ENCODE data around the gene TMCO4. TPM values are rescaled to one million over a fixed set of nuclear protein-coding genes. Genes with fewer than 3 reads are reported as not detected.

TMCO4 gene
- total and polyA plus RNA-seq, 2 donors (not counting 1 experiment from before 2014, with no cell fraction given): 21.7 to 31.3 TPM

DNA sequence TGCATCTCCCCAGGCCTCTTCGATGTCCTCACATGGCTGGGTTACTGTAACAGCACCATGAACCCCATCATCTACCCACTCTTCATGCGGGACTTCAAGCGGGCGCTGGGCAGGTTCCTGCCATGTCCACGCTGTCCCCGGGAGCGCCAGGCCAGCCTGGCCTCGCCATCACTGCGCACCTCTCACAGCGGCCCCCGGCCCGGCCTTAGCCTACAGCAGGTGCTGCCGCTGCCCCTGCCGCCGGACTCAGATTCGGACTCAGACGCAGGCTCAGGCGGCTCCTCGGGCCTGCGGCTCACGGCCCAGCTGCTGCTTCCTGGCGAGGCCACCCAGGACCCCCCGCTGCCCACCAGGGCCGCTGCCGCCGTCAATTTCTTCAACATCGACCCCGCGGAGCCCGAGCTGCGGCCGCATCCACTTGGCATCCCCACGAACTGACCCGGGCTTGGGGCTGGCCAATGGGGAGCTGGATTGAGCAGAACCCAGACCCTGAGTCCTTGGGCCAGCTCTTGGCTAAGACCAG is 120.7 kb downstream of the TMCO4 start:
- Histone ChIP-seq H3K4me1 (ENCODE audit: control insufficient read depth in 2 of 2, insufficient read depth in 2 of 2, low read length in 2 of 2) (no peaks in the 10 kb centered on the region), H2AFZ (ENCODE audit: insufficient read depth, low read depth, low read length, poor library complexity, severe bottlenecking) (no peak overlapping the region), H3K36me3 (replicated peaks in 1 of 2; ENCODE audit: control extremely low read depth in 1 of 2, control insufficient read depth in 1 of 2, extremely low read depth in 1 of 2, insufficient read depth in 2 of 2, low read length in 1 of 2) (no peaks in the 10 kb centered on the region), H3K27ac (ENCODE audit: low read length in 2 of 2) (no peak overlapping the region), H3K9ac (ENCODE audit: low read length) (no peak overlapping the region), H3K4me2 (replicated peaks; ENCODE audit: low read depth, low read length, poor library complexity, severe bottlenecking) (no peak overlapping the region), H3K4me3 (ENCODE audit: control extremely low read depth in 1 of 5, extremely low read depth in 1 of 5, insufficient read depth in 1 of 5, low read depth in 2 of 5, low read length in 4 of 5) (no peak overlapping the region), H3K79me2 (ENCODE audit: control insufficient read depth, insufficient read depth, low read length) (no peaks in the 10 kb centered on the region), H3K9me3 (ENCODE audit: control extremely low read depth in 1 of 3, control insufficient read depth in 2 of 3, insufficient read depth in 1 of 3, low read length in 2 of 3) (no peaks in the 10 kb centered on the region), H3K27me3 (replicated peaks in 1 of 4; ENCODE audit: control extremely low read depth in 1 of 4, control insufficient read depth in 3 of 4, insufficient read depth in 4 of 4, low read length in 3 of 4) (peaks cover 0 to 9% (median 1%) of the 10 kb centered on the region in 4 experiments), H4K20me1 (ENCODE audit: control insufficient read depth, insufficient read depth, low read length, poor library complexity, severe bottlenecking) (no peaks in the 10 kb centered on the region)
- intact Hi-C loops (cut with micrococcal nuclease): no loop called here
- Mint-ChIP-seq H3K27ac (no peak overlapping the region), H3K27me3 (peaks cover 23% of the 10 kb centered on the region), H3K4me1 (no peaks in the 10 kb centered on the region), H3K4me3 (no peak overlapping the region), H3K9me3 (ENCODE audit: insufficient read depth) (no peaks in the 10 kb centered on the region)
- 96% methylated on average over 34 of the region's 34 CpGs for WGBS (ENCODE audit: insufficient coverage)
- CTCF ChIA-PET: interaction anchor here (0.8 kb wide), 1 partner anchor 18 kb away, joined by 3 read pairs; no protein-coding TSS in a partner anchor
- TF ChIP-seq, protein P1, sequence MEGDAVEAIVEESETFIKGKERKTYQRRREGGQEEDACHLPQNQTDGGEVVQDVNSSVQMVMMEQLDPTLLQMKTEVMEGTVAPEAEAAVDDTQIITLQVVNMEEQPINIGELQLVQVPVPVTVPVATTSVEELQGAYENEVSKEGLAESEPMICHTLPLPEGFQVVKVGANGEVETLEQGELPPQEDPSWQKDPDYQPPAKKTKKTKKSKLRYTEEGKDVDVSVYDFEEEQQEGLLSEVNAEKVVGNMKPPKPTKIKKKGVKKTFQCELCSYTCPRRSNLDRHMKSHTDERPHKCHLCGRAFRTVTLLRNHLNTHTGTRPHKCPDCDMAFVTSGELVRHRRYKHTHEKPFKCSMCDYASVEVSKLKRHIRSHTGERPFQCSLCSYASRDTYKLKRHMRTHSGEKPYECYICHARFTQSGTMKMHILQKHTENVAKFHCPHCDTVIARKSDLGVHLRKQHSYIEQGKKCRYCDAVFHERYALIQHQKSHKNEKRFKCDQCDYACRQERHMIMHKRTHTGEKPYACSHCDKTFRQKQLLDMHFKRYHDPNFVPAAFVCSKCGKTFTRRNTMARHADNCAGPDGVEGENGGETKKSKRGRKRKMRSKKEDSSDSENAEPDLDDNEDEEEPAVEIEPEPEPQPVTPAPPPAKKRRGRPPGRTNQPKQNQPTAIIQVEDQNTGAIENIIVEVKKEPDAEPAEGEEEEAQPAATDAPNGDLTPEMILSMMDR (IDR thresholded peaks at IDR 0.05): no peak
- TF ChIP-seq EZH2 (IDR thresholded peaks at IDR 0.05; ENCODE audit: borderline replicate concordance, insufficient read depth, low read depth, low read length, poor library complexity, severe bottlenecking): no peak
- no peak for DNase-seq
- ATAC-seq (ENCODE audit: low read depth): no peak
- POLR2A ChIA-PET: no interaction called here

DNA sequence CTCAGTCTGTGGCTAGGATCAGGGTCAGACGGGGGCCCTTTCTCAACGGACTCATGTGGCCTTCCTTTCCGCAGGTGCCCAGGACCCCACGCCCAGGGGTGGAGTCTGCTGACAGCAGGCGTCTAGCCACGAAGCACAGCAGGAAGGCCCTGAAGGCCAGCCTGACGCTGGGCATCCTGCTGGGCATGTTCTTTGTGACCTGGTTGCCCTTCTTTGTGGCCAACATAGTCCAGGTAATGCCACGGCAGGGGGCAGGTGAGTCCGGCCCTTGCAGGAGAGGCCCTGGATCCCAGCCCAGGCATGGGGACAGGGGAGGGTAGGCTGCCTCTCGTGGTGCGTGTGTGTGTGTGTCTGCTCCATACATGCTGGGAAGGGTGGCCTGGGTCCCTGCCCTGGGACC is 121.2 kb downstream of the TMCO4 start:
- CTCF ChIA-PET: interaction anchor here (0.6 to 1.5 kb wide), 4 partner anchors 17 to 296 kb away, joined by 3 to 4 read pairs (median 3); no protein-coding TSS in a partner anchor
- TF ChIP-seq EZH2 (IDR thresholded peaks at IDR 0.05; ENCODE audit: borderline replicate concordance, insufficient read depth, low read depth, low read length, poor library complexity, severe bottlenecking): no peak
- TF ChIP-seq, protein P1 (IDR thresholded peaks at IDR 0.05): no peak
- no peak overlapping the region for H3K4me3 Mint-ChIP-seq
- H3K27ac Mint-ChIP-seq: no peak overlapping the region
- Histone ChIP-seq H3K27ac (ENCODE audit: low read length in 2 of 2) (no peak overlapping the region), H3K9ac (ENCODE audit: low read length) (no peak overlapping the region), H3K4me2 (replicated peaks; ENCODE audit: low read depth, low read length, poor library complexity, severe bottlenecking) (no peak overlapping the region), H3K27me3 (replicated peaks in 1 of 4; ENCODE audit: control extremely low read depth in 1 of 4, control insufficient read depth in 3 of 4, insufficient read depth in 4 of 4, low read length in 3 of 4) (peaks cover 0 to 9% (median 1%) of the 10 kb centered on the region in 4 experiments), H3K9me3 (ENCODE audit: control extremely low read depth in 1 of 3, control insufficient read depth in 2 of 3, insufficient read depth in 1 of 3, low read length in 2 of 3) (no peaks in the 10 kb centered on the region), H3K4me3 (ENCODE audit: control extremely low read depth in 1 of 5, extremely low read depth in 1 of 5, insufficient read depth in 1 of 5, low read depth in 2 of 5, low read length in 4 of 5) (no peak overlapping the region), H3K36me3 (replicated peaks in 1 of 2; ENCODE audit: control extremely low read depth in 1 of 2, control insufficient read depth in 1 of 2, extremely low read depth in 1 of 2, insufficient read depth in 2 of 2, low read length in 1 of 2) (no peaks in the 10 kb centered on the region), H3K79me2 (ENCODE audit: control insufficient read depth, insufficient read depth, low read length) (no peaks in the 10 kb centered on the region), H3K4me1 (ENCODE audit: control insufficient read depth in 2 of 2, insufficient read depth in 2 of 2, low read length in 2 of 2) (no peaks in the 10 kb centered on the region), H2AFZ (ENCODE audit: insufficient read depth, low read depth, low read length, poor library complexity, severe bottlenecking) (no peak overlapping the region), H4K20me1 (ENCODE audit: control insufficient read depth, insufficient read depth, low read length, poor library complexity, severe bottlenecking) (no peaks in the 10 kb centered on the region)
- POLR2A ChIA-PET: no interaction called here
- H3K4me1 Mint-ChIP-seq: no peaks in the 10 kb centered on the region
- no peaks in the 10 kb centered on the region for H3K9me3 Mint-ChIP-seq (ENCODE audit: insufficient read depth)
- peaks cover 24% of the 10 kb centered on the region for H3K27me3 Mint-ChIP-seq
- intact Hi-C loops (cut with micrococcal nuclease): no loop called here
- DNase-seq (no peak), ATAC-seq (ENCODE audit: low read depth) (no peak)
- WGBS (ENCODE audit: insufficient coverage): 84% methylated on average over 8 of the region's 11 CpGs

Data from B cell (primary cell).